Astrocyte of the spinal cord (primary cell): ENCODE data around the gene ANKRD34A.

ENCODE experiments used
- DNase-seq: peaks from one replicate; pipeline ENCODE4 v3.0.0; 2011; ENCODE audit warnings: low read depth, low spot score
- H3K4me3 ChIP-seq: 2 replicates; pipeline ENCODE4 v1.5.1; 2011; ENCODE audit warnings: low read depth, mild to moderate bottlenecking, low read length, moderate library complexity
- in situ Hi-C: cut with HindIII; loops from 2 replicates; pipeline ENCODE4 v1.10.0; 2017; ENCODE audit warnings: low sequenced_read_pairs
- TF ChIP-seq, protein P1 (sequence below): IDR thresholded peaks from 2 replicates; pipeline ENCODE4 v1.5.1; 2012; ENCODE audit warnings: low read depth, mild to moderate bottlenecking, low read length, inconsistent platforms

ANKRD34A gene

DNA sequence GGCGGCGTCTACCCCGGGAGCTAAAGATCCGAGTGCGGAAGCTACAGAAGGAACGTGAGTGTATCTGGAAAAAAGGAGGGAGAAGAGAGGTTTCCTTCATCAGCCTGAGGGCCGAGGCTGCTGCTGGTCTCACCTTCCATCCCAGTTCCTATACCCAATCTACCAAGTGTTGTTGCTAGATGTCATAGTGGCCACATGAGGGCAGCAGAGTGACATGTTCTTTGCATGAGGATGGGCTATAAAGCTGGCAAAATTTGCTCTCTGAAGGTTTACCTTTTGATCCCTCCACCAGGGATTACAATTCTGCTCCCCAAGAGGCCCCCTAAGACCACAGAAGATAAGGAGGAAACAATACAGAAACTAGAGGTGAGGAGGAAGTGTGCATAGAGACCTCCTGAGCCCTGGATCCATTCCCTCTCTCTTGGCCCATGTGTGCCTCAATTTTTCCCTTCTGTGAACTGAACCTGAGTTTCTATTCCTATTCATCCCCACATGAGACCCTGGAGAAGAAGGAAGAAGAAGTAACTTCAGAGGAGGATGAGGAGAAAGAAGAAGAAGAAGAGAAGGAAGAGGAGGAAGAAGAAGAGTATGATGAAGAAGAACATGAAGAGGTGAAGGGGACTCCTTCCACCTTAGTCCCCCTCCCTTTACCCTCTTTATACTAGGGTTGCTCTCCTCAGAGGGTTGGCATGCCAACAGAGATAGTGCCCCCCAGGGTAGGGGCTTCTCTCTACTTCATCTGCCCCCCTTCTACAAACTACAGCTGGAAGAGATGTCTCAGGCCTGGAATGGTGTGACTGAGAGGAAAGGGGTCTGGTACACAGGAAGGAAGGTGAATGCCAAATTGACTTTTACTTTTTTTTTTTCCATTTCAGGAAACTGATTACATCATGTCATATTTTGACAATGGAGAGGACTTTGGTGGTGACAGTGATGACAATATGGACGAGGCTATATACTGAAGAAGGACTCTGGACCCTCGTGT lies 13.4 kb upstream of the ANKRD34A start:
- TF ChIP-seq, protein P1, sequence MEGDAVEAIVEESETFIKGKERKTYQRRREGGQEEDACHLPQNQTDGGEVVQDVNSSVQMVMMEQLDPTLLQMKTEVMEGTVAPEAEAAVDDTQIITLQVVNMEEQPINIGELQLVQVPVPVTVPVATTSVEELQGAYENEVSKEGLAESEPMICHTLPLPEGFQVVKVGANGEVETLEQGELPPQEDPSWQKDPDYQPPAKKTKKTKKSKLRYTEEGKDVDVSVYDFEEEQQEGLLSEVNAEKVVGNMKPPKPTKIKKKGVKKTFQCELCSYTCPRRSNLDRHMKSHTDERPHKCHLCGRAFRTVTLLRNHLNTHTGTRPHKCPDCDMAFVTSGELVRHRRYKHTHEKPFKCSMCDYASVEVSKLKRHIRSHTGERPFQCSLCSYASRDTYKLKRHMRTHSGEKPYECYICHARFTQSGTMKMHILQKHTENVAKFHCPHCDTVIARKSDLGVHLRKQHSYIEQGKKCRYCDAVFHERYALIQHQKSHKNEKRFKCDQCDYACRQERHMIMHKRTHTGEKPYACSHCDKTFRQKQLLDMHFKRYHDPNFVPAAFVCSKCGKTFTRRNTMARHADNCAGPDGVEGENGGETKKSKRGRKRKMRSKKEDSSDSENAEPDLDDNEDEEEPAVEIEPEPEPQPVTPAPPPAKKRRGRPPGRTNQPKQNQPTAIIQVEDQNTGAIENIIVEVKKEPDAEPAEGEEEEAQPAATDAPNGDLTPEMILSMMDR: peak; percentile 86
- in situ Hi-C loops: no loop called here
- DNase-seq: peak; percentile 81
- H3K4me3 ChIP-seq: no peak overlapping the region

DNA sequence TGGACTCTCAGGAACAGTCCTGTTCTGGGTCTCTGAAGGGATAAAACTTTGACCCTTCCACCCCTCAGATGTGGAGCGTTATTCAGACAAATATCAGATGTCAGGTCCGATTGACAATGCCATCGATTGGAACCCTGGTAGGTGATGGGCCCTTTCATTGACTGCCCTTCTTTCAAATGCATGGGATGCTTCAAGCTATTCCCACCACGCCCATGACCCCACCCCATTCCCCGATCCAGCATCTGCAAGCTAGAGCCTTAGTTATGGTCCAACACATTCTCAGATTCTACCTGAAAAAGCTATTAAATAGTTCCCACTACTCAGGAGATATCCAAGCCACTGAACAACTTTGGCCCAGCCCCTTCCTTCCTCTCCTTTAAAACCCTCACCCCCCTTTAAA lies 12.6 kb upstream of the ANKRD34A start:
- TF ChIP-seq, protein P1: no peak
- in situ Hi-C loops: no loop called here
- DNase-seq: no peak
- H3K4me3 ChIP-seq: no peak overlapping the region

DNA sequence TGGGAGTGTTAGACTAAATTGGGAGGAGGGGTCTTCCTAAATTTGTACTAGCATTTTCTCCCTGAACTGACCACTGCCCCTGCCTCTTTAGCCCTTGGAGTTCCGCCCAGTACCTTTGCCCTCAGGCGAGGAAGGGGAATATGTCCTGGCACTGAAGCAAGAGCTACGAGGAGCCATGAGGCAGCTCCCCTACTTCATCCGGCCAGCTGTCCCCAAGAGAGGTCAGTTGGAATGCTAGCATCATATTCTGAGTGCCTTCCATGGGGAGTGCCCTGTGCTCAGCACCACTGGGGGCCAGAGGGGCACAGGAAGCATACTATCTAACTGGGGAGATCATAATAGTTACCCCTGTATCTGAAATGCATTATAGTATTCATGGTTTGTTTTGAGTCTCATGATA lies 10.8 kb upstream of the ANKRD34A start:
- in situ Hi-C loops: no loop called here
- H3K4me3 ChIP-seq: no peak overlapping the region
- no peak for DNase-seq
- TF ChIP-seq, protein P1: no peak

DNA sequence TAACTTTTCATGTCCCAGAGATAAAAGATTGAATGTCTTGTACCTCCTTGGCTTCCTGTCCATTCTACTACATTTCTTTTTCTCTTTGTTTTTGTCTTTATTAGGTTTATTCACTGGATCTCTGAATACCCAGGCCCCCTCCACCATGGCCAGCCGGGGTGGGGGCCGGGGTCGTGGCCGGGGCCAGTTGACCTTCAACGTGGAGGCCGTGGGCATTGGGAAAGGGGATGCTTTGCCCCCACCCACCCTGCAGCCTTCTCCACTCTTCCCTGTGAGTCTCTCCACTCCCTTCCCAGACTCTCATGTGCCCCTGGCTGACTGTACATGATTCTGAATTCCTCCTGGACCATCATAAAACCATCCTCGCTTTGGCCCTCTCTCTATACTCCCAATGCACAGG lies 10.3 kb upstream of the ANKRD34A start:
- in situ Hi-C loops: no loop called here
- TF ChIP-seq, protein P1: no peak
- DNase-seq: no peak
- no peak overlapping the region for H3K4me3 ChIP-seq

DNA sequence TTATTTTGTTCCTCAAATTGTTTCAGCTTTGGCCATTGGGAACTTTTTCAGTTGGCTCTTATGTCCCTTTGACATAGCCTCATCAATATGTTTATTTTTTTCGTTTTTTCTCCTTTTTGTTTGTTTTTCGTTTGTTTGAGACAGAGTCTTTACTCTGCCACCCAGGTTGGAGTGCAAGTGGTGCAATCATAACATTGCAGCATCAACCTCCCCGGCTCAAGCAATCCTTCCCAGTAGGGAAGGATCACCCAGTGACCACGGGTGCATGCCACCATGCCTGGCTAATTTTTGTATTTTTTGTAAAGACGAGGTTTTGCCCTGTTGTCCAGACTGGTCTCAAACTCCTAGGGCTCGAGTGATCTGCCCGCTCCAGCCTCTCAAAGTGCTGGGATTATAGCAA lies 8.2 kb upstream of the ANKRD34A start:
- TF ChIP-seq, protein P1: no peak
- H3K4me3 ChIP-seq: no peak overlapping the region
- DNase-seq: no peak
- in situ Hi-C loops: no loop called here

DNA sequence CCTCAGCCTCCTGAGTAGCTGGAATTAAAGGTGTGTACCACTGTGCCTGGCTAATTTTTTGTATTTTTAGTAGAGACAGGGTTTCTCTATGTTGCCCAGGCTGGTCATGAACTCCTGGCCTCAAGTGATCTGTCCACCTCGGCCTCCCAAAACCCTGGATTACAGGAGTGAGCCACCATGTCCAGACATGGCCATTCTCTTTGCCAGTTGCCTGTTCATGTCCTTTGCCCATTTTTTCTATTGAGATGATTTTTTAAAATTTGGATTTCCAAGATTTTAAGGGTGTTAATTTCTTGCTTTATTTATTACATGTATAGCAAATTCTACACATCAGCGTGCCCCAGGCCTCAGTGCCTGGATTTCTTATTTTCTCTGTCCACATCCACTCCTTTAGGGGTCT lies 2.9 kb upstream of the ANKRD34A start:
- DNase-seq: no peak
- H3K4me3 ChIP-seq: no peak overlapping the region
- TF ChIP-seq, protein P1: no peak
- in situ Hi-C loops: no loop called here
